GM12874 (cell line): ENCODE data around the gene EFHD2.

Experiments
- CTCF ChIP-seq: IDR thresholded peaks from 2 replicates; pipeline ENCODE4 v1.5.1; 2011; ENCODE audit warnings: low read depth, mild to moderate bottlenecking, control low read depth, low read length, moderate library complexity; ENCODE audit not compliant: insufficient read depth

EFHD2 gene

DNA sequence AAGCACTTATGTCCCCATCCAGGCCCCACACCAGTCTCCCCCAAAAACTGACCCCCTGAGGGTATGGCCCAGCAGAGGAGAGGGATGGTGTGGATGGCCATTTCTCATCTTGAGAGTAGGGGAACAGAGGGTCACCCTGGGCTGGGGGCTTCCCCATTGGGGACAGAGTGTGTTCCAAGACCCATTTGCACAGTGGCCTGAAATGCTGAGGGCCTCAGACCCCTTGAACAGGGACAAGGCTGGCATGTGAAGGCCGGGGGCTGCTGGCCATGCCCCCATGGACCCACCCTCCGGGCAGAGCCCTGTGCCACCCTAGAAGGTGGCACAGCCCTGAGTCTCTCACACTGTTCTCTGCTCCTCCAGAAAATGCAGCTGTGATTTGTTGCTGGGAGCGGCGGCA is 36.5 kb downstream of the EFHD2 start:
- TF ChIP-seq CTCF, result no peak

DNA sequence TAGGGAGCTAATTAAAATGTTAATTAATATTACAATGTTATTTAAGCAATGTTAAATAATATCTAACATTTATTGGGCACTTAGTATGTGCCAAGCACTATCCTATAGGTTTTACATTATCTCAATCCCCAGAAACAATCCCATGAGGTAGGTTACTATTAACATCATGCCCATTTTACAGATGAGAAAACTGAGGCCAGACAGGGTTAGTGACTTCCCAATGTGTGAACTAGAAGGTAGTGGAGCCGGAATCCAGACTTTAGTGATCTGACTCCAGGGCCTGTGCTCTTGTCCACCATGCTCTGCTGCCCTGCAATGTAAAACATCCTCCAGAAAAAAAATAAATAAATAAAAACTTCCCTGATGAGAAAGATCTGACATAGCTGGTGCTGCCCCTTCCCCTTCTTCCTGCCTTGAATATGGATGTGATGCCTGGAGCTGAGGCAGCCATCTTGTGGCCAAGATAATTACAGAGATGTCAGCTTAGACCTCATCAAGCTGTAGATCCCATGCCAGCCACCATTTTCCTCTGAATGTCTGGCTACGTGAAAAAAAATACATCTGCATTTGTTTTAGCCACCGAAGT is 39.3 kb downstream of the EFHD2 start:
- no peak for TF ChIP-seq CTCF

DNA sequence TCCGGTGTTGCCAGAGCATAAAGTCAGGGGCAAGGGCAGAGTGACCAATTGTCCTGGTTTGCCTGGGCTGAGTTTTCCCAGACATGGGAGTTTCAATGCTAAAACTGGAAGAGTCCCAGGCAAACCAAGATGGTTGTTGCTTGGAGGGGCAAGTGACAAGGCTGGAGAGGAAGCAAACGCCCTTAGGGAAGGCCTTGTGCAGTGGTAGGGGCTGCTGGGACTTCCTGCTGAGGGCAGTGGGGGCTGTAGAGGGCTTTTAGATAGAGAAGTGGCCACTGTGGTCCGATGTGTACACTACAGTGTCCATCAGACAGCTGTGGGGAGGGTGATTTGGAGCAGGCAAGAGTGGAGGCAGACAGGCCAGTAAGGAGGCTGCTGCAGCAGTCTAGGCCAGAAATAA is 39.9 kb downstream of the EFHD2 start:
- TF ChIP-seq CTCF, result no peak

- no peak for TF ChIP-seq CTCF
Measured at GRCh38 chr1:15451014-15451722, 41.5 kb downstream of the EFHD2 start.

GRCh38 chr1:15452216-15452615 is 42.5 kb downstream of the EFHD2 start:
- TF ChIP-seq CTCF, result no peak

DNA sequence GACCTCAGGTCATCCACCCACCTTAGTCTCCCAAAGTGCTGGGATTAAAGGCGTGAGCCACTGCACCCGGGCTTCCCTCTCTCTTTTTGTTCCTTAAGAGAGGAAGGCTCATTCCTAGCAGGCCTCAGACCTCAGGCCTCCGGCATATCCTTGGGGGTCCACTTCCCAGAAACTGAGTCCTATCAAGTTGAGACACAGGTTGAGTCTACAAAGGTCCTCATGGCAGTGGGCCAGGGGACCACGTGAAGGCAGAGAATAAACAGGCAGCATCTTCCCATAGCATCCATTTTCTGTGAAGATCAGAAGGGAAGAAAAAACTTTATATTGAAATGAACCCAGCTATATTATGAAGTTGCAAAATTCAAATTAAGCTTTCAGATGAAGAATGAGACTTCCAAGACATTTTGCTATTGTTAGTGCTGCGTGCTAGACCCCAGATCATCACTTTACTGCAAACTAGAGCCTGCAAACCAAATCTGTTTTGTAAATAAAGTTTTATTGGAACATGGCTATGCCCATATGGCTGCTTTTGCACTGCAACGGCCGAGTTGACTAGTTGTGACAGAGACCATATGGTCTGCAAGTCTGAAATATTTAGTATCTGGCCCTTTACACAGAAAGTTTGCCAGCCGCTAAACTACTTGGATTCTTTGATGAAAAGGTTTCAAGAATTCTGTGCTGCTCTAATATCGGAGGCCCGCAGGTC is 43.3 kb downstream of the EFHD2 start:
- TF ChIP-seq CTCF, result no peak

DNA sequence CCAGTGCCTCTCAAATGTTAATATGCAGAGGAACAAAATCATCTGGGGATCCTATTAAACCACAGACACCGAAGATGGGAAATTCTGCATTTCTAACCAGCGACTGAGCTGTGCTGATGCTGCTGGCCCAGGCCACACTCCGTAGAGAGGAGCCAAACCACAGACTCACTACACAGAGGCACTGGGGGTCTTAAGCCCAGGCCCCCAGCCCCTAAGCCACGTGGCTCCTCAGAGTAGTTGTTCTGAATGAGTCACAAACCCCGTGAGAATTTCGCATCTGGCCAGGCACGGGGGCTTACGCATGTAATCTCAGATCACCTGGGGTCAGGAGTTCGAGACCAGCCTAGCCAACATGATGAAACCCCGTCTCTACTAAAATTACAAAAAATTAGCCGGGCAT is 44.0 kb downstream of the EFHD2 start:
- no peak for TF ChIP-seq CTCF
